DMS153 (cell line): ENCODE data around the gene CCSAP.

ENCODE experiments used
- DNase-seq: peaks from one replicate; lab custom pipeline; 2025; lab: John Stamatoyannopoulos, UW

CCSAP gene

DNA sequence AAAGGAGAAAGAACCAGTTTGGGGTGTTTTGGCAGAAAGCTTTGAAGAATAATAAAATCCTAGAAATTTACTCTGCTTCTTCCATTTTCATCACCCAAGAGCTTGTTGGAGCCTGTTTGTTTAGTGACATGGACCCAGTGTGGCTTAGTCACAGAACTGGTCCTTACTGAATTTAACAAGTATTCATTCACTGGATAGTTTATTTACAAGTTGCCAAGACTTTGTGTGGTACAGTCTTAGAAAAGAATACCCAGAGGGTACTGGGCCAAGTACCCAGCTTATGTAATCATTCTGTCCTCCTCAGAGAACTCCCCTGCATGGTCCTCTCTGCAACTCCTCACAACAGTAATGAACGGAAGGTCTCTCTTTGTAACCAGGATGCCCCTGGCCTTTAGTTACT lies 55.6 kb downstream of the CCSAP start:
- DNase-seq, result no peak

DNA sequence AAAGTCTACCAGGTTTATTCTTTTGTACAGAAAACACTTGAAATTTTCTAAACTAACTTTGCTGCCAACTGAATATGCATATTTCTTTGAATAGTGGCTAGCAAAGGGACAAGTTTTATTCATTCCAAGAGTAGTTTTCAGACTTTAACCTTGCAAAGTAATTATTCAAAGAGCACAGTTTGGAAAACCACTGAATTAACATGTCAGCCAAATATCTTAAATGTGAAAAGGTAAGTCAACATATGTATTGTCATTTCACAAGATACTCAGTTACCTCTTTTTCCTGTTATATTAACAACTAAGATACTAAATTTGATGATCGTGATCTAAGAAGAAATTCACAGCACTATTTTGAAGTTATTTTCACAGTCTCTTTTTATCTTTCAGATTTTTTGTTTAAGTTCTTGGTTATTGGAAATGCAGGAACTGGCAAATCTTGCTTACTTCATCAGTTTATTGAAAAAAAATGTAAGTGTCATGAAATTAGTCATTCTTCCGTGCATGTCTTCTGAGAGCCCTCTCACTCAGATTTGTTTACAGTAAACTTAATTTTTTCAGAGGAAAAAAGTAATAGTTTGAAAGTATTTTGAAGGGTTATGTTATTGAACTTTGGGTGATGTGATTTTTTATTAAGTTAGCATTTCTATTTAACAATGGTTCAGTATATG lies 56.6 kb downstream of the CCSAP start:
- no peak for DNase-seq

DNA sequence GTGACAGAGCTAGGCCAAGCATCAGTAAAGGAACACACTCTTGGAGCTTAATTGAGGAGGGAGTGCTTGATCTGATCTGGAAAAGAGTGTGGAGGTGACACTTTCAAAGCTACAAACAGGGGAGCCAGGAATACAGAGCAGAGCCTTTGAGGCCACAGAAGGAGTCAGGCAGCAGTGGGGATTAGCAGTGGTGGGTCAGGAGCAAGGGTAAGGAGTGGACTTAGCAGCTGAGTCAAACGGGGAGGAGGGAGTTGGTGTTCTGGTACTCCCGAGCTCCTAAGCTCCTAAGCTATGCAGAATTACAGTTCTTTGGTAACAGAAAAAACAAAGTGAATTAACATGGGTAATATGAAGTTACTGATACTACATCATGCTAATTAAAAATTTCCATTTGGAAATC lies 57.4 kb downstream of the CCSAP start:
- DNase-seq, result no peak

DNA sequence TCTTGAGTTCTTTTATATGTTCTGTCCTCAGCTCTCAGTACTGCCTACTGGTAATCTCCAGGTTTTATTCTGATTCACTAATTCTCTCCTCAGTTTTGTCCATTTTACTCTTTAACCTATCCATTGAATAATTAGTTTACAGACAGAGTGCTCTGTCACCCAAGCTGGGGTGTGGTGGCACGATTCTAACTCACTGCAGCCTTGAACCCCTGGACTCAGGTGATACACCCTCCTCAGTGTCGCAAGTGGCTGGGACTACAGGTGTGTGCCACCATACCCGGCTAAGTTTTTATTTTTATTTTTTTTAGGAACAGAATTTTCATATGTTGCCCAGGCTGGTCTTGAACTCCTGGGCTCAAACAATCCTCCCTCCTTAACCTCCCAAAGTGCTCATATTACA lies 58.0 kb downstream of the CCSAP start:
- DNase-seq, result no peak

DNA sequence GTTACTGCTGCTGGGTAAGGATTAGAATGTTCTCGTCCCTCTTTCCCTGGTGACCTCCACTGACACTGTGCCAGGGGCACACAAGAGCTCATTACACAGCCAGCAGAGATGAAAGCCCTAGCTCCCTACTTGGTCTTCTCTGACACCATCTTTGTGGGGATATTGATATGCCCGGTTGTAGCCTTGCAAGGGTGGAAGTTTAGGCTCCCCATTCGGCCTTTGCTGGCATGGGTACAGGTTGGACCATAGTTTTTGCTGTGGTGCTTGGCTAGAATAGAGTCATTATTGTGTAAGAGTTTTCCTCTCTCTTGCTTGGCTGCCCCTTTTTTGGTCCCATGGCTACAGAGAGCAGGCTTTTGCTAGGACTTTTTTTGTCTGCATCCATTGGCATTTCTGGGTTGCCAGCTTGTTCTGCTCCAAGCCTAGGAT lies 59.6 kb downstream of the CCSAP start:
- DNase-seq, result no peak

DNA sequence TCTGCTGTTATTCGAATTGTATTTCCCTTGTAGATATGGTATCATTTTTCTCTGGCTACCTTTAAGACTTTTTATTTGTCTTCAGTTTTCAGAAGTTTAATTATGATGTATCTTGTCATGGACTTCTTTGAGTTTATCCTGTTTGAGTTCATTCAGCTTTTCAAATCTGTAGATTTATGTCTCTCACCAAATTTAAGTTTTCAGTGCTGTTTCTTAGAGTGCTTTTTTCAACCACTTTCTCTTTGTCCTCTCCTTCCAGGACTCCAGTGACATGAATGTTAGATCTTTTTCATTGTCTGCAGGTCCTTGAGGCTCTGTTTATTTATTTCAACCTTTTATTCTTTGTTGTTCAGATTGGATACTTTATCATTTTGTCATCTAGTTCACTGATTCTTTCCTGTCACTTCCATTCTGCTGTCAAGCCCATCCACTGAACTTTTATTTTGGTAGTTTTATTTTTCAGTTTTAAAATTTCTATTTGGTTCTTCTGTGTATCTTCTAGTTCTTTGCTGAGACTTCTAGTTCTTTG lies 60.5 kb downstream of the CCSAP start:
- DNase-seq, result no peak

DNA sequence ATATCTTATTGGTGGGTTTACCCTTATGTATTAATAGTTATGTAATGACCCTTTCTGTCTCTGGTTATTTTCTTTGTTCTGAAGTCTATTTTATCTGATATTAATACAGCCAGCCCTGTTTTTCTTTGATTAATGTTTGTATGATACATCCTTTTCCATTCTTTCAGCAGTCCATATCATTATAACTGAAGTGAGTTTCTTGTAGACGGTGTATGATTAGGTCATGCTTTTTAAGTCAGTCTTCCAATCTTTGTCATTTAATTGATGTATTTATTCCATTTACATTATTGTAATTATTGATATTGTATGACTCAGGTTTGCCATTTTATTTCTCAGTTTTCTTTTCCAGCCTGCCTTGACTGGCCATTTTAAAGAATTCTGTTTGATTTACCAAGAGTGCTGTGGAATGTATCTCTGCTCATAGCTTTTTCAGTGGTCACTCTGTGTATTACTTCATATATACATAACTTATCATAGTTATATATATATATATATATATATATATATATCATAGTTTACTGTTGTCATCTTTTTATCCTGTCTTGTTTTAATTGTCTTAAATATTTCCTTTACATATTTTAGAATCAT lies 61.4 kb downstream of the CCSAP start:
- DNase-seq, result no peak

DNA sequence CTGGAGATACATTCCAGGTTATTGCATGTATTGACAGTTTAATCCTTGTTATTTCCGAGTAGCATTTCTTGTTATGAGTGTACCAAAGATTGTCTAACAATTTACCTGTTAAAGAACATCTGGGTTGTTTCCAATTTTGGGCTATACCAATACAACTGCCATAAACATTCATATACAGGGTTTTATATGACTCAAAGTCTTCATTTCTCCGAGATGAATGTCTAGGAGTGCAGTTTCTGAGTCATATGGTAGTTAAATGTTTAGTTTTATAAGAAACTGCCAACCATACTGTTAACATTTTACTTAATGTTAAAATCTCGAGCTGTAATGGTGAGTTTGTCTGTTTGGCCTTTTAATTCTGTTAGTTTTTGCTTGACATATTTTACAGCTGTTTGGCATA lies 61.9 kb downstream of the CCSAP start:
- no peak for DNase-seq

DNA sequence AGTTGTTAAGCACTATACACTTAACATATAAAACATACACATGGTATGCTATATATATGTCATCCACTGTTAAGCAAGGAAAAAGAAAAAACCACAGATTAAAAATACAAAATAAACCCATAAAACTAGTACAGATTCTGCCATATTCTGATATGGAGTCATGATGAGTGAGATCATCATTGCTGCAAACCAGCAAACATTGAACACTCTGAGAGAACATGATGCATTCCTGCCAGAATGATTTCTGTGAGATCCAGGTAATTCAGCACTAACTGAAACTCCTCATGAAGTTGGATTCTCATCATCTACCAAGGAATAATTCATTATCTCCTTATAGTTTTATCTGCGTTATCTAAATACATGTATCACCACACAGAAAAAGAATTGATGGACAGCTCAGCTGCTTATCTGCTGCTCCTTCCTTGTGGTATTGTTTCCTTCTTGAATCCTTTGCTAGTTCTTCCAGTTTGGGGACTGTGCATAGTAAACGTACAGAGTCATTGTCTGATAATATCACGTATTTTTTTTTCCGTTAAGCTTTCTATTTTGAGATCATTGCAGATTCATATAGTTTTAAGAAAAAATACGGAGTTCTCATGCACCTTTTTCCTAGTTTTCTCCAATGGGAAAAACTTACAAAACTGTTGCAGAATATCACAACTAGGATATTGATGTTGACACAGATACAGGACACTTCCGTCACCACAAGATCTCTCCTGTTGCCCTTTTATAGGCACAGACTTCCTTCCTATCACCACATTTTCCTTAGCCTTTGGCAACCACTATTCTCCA lies 62.6 kb downstream of the CCSAP start:
- no peak for DNase-seq

DNA sequence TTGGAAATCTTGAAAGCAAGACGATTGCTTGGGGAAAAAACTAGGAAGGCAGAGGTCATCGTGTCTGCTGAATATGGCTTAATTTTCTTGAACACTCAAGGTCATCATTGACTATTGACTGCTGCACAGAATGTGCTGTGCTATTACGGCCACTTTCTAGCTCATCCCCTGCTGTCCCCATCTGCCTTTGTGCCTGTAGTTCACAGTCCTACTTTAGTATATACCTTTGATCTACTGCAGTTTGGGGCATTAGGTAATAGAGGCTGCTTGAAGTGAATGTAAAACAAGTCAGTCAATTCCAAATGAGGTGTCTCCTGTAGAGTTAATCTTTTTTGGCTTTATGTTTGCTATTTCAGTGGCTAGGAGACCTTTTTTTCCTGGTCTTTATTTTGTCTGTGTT lies 63.6 kb downstream of the CCSAP start:
- DNase-seq, result no peak

DNA sequence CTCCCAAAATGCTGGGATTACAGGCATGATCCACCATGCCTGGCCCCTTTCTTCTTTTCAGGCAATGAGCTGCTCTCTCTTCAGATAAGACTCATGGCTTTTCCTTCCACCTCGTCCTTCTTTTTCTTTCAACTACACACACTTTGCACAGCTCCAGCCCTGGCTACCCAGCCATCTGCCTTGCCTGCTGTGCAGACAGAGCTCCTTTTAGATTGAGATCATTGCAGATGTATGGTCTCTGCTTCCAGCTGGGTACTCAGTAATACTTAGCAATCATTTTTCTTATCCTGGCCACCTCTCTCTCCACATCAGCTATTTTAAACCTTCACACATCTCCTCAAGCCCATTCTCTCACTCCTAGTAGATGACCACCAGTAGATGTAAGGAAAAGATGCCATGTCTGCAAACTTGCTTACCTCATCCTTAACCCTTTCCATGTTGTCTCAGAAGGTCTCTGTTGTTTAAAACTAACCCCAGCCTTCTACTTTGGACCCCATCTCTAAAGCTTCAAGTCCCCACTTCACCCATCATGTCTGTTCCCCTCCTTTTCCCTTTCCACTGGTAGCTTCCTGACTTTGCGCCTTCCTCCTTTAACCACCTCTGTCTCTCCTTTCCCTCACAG lies 64.6 kb downstream of the CCSAP start:
- no peak for DNase-seq

DNA sequence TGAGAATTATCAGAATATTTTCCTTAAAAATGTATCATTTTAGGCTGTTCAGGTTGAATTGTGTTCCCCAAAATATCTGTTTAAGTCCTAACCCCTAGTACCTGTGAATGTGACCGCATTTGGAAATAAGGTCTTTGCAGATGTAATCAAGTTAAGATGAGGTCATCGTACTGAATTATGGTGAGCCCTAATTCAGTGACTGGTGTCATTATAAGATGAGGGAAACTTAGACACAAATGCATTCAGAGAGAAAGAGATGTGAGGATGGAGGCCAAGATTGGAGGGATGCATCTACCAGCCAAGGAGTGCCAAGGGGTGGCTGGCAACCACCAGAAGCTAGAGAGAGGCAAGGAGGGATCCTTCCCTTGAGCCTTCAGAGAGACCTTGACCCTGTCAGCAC lies 67.8 kb downstream of the CCSAP start:
- DNase-seq, result no peak

DNA sequence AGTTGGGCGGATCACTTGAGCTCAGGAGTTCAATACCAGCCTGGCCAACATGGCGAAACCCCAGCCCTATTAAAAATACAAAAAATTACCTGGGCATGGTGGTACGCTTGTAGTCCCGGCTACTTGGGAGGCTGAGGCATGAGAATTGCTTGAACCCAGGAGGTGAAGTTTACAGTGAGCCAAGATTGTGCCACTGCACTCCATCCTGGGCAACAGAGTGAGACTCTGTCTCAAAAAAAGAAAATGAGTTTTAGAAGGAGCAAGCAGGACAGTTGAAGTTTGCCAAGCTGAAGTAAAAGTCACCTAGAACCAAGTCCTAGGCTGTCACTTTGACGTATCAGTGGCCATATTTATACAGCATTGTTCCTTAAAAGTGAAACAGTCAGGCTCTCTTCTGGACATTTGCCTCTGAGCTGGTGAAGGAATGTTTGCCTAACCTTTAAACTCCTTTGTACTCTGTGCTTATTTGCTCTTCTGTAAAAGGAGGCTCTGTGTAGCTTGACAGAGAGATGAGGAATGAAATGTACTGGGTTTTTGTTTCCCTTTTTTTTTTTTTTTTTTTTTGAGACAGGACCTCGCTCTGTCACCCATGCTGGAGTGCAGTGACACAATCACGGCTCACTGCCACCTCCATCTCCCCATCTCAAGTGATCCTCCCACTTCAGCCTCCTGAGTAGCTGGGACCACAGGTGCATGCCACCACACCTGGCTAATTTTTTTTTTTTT lies 69.2 kb downstream of the CCSAP start:
- DNase-seq, result peak; percentile 7

DNA sequence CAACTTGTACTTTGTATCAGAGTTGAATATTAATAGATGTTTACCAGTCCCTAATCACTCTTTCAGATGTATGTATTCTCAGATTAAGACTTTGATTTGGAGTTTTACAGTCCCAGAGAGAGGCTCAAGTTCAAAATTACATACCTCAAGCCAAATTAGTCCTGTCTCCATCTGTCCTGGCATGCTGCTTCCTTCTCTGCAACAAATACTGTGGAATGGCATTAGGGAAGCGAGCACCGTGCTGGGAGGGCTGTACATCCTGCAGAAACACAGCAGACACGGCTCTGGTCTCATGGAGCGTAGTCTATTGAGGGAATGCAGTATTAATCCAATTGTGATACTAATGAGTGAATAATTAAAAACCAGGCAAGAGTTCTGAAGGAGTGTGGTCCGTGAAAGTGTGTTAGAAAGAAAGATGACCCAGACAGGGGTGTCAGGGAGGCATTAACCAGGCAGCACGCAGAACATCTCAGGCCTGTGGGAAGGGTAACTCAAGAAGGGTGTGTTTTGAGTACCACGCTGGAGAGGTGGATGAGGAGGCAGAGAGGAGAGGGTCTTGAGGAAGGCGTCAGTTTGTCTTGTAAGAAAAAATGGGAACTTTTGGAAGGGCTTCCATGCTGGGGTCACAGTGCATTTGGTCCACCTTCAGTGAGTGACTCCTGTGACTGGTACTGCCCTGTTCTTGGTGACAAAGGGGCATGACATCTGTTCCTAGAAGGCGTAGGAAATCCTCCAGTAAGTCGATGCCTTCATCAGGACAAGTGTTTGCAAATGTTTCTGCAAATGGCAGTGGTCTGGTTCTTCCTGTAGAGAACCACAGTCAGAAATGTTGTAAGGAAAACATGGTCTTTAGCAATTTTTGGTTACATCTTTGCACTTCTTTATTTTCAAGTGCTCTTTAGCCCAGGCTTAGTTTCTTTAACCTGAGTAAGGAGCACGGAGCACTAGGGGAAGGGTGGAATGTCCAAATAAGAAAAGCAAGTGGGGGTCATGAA lies 70.4 kb downstream of the CCSAP start:
- no peak for DNase-seq

DNA sequence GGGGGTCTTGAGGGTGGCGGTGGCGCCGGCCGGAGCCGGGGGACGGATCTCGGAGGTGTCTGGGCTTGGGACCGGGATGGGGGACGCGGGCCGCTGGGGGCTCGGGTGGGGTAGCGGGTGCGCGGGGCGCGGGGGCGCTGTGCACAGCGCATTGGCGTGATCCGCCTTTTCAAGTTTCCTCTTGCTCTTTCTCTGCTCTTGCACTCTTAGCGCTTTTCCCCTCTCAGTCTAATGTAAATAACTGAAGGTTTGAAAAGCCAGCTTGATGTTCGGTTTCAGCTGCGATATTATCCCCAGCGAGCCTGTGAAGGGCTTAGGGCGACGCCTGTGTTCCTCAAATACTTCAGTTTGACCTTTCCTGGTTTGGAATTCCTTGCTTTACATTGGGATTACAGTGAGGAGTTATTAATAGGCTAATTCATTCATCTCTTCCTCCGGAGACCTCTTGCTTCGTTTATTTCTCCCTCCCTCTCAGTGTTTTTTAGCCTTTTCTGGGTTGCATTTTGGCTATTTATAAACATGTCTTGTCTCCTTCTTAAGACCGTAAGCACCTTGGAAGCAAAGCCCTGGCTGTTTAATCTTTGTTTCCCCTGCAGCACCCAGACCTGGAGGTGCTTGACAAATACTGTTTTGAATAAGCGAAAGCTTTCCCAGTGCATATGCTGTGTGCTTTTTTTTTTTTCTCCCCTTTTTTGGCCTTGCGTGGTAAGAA lies 71.2 kb downstream of the CCSAP start:
- peak; percentile 9 for DNase-seq
